Ecto neural progenitor cell (in vitro differentiated cells): ENCODE results near the gene ANKRD39.
"Not testable (repeated sequence)": the region's sequence is repeated elsewhere in the genome, so short reads cannot be mapped to it uniquely, and the experiment has no call there.

Experiments used
- DNase-seq: peaks from one replicate; pipeline ENCODE4 v3.0.0-alpha.2; 2018; ENCODE audit warnings: low spot score

The ANKRD39 gene

DNA sequence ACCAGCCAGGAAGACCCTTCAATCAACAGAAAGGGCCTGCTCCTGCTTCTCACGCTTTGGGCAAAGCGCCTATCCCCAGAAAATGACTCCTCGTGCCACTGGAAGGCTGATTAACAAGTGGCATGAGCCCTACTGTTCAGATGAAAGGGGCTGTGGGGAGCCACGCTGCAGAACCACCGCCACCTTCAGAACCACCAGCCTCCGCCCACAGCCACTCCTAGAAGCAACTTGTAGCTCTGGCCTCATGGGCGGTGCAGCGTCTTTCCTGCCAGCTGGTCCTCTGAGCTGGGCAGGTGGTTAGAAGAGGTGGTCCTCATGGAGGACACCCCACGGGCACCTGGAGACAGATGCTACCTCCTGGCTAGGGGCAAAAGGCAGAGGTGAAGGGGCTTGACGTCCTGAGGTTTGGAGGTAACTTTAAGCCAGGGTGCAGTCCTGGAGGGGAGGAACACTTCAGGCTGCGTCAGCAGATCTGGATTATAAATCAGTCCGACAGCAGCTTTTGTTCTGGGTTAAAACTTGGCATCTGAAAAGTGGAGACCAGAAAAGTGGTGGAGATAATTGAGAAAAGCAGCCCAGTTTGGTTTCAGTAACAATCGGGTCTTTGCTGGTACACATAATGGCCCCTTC, 12.9 kb upstream of the ANKRD39 start:
- DNase-seq, result no peak

DNA sequence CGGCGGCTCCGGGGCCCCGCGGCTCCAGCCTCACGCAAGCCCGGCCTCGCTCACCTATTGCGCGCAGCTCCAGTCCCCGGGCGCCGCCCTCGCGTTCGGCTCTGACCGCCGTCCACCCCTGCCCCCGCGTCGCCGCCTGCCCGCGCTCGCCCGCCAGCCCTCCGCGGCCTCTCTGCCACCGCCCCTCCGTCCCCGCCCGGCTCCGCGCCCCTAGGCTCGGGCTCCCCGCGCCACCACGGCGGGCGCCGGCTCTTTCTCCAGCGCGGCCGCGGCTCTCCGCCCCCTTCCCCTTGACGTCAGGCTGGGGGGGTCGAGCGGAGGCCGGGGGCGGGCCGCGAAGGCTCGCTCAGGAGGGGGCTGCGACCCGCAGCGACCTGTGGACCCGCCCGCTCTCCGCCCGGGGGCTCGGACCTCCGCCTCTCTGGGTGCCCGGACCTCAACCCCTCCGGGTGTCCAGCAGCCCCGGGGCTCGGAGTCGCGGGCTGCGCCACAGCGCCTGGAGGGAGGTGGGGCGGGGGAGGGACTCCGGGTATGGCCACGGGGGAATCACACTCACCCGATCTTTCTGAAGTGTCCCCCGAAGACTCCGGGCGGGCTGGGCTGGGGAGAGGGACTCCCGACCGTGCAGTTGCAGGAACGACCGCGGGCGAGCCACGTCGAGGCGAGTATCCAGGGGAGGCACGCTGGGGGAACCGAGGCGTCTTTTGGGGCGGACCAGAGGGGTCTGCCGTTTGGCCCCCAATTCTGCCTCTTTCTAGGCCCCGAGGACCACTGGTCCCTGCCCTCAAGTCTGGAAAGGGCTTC, 12.2 kb upstream of the ANKRD39 start, which contains the start of gene SEMA4C:
Gene SEMA4C (minus strand): TSS at position 259 of the 804 bp plus-strand sequence. CDS start 2,194 bp downstream, outside the sequence.
- no peak for DNase-seq

DNA sequence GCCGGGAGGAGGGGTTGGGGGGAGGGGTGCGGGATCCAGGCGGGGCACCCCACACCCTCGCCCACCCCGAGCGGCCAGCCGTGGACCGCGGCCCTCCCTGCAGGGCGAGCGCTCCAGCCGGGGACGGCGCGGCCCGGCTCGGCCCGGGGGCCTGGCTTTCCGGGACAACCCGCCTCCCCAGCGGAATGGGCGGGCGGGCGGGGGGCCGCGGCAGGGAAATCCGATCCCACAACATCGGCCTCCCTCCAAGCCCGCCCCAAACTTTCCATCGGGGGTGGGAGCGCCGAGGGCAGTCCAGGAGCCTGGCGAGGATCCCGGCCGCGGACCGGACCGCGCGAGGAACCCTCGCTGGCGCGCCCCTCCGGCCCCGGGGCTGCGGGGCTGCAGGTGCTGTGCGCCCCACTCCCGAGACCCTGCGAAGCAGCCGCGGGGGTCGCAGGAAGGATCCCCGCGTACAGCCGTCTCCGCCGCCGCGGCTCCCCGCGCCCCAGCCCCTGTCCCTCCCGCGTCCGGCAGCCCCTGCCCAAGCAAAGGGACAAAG, 11.5 kb upstream of the ANKRD39 start:
- no peak for DNase-seq

GRCh38 chr2:96868555-96869280, 10.9 kb upstream of the ANKRD39 start:
- peak; percentile 91 for DNase-seq

DNA sequence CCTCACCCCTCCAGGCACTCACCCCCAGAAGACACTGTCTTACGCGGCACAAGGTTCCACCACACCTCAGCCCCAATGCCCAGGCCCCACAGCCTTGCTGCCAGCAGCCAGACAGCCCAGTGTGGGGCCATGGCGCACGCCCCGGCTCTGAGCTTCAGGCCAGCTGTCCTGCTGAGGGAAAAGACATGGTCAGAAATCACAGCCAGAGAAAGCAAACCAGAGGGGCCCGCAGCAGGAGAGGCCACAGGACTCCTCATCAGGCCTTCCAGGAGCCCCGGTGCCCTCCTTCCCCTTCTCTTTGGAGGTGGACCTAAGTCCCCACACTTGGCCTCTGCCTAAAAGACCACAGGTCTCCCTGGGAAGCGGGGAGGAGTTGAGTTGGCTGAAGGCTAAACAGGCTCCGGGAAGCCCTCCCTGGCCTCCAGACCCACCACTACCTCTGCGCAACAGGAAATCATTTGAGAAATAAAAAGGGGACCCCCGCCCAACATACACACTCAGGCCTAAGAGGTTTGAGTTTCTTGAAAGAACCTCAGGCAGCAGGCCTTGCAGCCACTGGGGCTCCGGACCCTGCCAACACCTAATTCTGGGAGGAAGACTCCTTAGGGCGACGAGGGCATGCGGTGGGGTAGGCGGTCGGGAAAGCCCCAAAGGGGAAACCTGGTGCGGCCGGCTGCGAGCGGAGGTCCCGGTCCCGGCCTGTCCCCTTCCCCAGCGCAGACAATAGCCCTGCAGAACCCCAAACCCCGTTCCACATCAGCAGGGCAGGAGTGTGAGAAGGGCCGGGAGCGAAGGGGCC, 10.1 kb upstream of the ANKRD39 start:
- DNase-seq, result no peak

GRCh38 chr2:96866986-96867755, 9.4 kb upstream of the ANKRD39 start:
- no peak for DNase-seq

GRCh38 chr2:96866586-96866985, 8.8 kb upstream of the ANKRD39 start:
- DNase-seq, result no peak

GRCh38 chr2:96866149-96866548, 8.3 kb upstream of the ANKRD39 start:
- no peak for DNase-seq

- DNase-seq, result no peak
Measured at GRCh38 chr2:96865654-96866053, 7.8 kb upstream of the ANKRD39 start.

DNA sequence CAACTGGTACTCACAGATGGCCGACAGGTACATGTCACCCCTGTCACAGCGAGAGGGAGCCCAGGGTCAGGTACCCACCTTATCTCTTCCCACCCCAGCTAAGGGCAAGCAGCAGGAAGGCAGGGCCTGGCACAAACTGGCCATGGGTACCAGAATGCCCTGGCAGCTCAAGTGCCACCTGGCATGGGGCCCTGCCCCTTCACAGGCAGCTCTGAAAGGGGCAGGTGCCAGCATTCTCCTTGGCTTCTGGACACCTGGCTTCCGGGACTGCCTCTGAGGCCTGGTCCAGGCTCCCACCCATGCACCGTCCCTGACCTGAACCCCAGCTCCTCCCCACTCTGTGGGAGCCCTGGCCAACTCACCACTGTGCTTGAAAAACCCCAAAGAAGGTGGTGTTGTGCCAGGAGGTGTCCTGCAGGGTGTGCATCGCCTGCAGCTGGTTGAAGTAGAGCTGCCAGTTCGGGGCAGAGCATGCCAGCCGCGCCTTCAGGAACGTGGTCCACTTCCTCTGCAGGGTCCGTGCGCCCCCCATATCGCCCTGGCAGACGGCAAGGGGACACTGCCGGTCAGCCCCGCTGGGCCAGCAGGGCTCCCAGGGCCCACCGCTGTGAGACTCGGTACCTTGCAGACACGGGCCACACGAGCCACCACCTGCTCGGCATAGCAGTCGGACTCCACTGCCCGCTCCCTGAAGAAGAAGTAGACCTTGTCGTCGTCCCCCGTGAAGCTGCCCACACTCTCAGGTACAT, 6.7 kb upstream of the ANKRD39 start:
- no peak for DNase-seq

- DNase-seq, result no peak
Measured at GRCh38 chr2:96863575-96864342, 5.9 kb upstream of the ANKRD39 start.

DNA sequence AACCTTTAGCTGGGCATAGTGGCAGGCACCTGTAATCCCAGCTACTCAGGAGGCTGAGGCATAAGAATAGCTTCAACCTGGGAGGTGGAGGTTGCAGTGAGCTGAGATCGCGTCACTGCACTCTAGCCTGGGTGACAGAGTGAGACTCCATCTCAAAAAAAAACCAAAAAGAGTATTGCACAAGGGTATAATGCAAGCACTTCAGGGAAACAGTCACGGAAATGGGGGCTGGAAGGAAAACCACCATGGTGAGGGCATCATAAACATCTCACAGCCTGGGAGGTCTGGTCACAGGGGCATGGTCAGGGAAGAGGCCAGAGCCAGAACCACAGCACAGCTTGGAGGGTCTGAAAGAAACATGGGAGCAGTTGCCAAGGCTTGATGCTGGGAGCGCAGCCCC, 5.2 kb upstream of the ANKRD39 start:
- DNase-seq, result not testable (repeated sequence)

GRCh38 chr2:96861074-96861473, 3.3 kb upstream of the ANKRD39 start:
- no peak for DNase-seq

DNA sequence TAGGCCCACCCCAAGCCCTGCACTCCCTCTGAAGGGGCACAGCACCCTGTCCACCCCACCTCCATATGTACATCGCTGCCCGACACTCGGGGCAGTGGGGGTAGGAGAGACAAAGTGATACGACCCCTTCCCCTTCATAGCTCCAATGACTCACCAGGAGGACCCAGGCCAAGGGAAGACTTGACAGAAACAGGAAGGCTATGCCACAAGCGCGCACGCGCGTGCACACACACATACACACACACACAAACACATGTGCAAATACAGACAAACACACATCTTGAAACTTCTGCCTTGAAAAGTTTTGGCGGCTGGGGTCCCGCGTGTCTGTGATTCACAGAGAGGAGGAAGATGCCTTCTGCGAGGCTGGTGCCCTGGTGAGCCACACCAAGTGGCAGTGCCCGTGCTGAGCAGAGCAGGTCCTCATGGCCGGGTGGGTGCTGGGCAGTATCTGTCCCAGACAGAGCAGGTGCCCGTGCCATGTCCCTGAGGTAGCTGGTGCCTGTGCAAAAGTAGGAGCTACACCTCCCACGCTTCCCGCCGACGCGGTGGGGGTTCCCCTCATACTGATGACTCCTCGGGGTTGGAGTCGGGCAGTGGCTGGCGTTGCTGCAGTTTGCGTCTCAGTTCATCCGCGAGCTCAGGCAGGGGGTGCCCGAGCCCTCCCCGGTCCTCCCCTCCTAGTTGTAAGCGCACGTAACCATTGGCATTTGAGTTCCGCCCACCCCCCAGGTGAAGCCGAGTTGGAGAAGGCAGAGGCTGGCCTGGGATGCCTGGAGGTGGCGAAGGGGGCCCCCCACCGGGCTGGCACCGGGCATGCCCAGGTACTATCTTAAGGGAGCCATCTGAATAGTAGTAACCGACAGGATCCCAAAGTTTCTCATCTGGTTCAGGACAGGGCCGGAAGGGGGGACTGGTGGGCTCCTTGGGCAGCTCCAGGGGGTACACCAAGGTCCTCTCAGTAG, 2.5 kb upstream of the ANKRD39 start:
- DNase-seq, result no peak

- DNase-seq, result no peak
Measured at GRCh38 chr2:96859681-96860064, 1.9 kb upstream of the ANKRD39 start.

DNA sequence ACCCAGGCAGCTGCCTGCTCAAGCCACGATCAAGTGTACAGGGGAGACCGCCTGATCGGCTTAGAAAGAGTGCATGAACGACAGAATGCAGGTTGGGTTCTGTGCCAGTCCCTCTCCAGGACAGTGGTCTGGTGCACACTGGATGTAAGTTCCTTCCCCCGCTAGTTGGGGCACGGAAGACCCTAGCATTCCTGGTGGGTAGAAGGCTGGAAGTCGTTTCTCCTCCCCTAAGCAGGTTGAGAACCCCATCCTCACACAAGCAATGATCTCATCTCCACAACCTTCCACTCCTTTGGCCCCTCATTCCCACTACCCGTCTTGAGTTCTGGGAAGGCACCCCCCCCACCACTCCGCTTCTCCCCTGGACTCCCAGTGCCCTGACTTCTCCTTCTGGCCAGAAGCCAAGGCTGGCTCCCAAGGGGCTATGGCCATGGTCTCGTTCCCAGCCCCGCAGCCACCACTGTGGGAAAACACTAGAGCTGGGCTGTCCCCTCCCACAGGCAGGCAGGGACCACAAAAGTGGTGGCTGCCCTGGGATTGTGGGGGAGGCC, 1.4 kb upstream of the ANKRD39 start:
- DNase-seq, result no peak

DNA sequence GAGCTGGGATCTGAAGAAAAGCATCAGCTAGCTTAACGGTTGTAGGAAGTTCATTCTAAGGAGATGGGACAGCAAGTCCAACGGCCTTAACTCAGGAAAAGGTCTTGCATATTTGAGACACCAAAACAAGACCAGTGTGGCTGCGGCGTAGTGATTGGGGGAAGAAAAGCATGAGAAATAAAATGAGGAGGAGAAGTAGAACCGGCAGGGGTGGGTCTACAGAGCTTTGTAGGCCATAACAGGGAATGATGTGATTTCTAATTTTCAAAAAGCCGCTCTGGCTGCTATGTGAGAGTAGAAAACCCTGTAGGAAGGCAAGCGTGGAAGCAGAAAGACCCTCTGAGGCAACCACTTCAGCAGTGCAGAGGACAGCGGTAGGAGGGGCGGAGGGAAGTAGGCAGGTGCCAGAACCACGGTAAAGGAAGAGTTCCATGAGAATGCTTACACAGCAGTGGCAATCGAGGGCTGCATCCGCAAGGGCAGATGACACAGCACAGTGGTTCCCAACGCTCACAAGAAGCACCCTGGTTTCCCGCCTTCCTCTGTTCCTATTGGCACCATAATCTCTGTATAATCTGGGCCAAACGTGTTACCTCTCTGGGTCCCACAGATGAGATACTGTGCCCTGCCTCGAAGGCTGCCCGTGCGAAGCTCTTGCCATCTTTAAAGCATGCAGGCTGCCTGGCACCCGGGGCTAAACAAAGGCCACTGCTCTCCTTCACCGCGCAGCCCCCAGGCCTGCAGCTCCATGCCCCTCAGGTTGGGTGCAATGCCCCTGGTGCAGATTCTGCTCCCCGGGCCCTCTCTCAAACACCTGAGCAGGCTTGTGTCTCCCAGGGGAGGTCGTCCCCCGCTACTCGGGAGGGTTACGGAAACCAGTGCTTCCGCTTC, 795 bp downstream of the ANKRD39 start:
- DNase-seq, result no peak
